Measurements from ENCODE around the gene CHURC1. TPM values are rescaled to one million over a fixed set of nuclear protein-coding genes. Genes with fewer than 3 reads are reported as not detected.
A peak's percentile ranks its signal among the peaks of the same experiment; 100 is the strongest.

Gene CHURC1
- total and polyA plus RNA-seq, 11 donors = 51.0 to 106 (median 72.3) TPM

- Histone ChIP-seq H3K27me3 (no peaks in the 10 kb centered on the region), H3K27ac (peak within 1 kb of the TSS in 3 of 12 donors; percentile 25 to 39 (median 28)), H3K9me3 (no peaks in the 10 kb centered on the region), H3K36me3 (no peaks in the 10 kb centered on the region), H3K4me1 (peaks cover 0 to 22% (median 9%) of the 10 kb centered on the region in 12 donors), H3K4me3 (peak within 1 kb of the TSS; percentile 60 to 89 (median 75))
- no peak for TF ChIP-seq POLR2A (IDR thresholded peaks at IDR 0.05)
- TF ChIP-seq, protein P1, sequence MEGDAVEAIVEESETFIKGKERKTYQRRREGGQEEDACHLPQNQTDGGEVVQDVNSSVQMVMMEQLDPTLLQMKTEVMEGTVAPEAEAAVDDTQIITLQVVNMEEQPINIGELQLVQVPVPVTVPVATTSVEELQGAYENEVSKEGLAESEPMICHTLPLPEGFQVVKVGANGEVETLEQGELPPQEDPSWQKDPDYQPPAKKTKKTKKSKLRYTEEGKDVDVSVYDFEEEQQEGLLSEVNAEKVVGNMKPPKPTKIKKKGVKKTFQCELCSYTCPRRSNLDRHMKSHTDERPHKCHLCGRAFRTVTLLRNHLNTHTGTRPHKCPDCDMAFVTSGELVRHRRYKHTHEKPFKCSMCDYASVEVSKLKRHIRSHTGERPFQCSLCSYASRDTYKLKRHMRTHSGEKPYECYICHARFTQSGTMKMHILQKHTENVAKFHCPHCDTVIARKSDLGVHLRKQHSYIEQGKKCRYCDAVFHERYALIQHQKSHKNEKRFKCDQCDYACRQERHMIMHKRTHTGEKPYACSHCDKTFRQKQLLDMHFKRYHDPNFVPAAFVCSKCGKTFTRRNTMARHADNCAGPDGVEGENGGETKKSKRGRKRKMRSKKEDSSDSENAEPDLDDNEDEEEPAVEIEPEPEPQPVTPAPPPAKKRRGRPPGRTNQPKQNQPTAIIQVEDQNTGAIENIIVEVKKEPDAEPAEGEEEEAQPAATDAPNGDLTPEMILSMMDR (IDR thresholded peaks at IDR 0.05) = peak in 1 of 12 donors; percentile 6
- ATAC-seq (peak; percentile 15 to 81 (median 70)), DNase-seq (peak; percentile 31 to 64 (median 36))
- 1 to 4% (median 2%) methylated on average over 20 to 96 of the region's 96 CpGs for WGBS, 4 donors
- intact Hi-C loops (cut with DNase I) = loop anchor here in 1 of 10 donors (10.0 kb wide), 1 partner anchor 167 kb away; no protein-coding TSS in a partner anchor
Observed at GRCh38 chr14:64971943-64972791, 57.9 kb downstream of the CHURC1 start, which contains the start of gene RAB15. RAB15 (minus strand) TSS chr14:64972336; CDS start chr14:64972076, 260 bp downstream.

DNA sequence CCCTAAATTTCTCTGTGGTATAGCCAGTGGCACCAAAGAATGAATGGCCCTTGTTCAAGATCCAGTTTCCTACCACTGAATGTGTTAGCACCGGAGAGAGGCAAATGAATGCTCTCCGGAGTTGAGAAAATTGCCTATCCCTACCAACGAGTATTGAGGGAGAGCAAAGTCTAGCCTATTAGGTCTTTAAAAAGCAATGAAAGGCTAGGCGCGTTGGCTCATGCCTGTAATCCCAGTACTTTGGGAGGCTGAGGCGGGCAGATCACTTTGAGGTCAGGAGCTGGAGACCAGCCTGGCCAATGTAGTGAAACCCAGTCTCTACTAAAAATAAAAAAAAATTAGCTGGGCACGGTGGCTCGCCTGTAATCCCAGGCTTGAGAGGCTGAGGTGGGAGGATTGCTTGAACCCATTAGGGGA, 58.8 kb downstream of the CHURC1 start:
- TF ChIP-seq POLR2A (IDR thresholded peaks at IDR 0.05) = no peak
- TF ChIP-seq, protein P1 (IDR thresholded peaks at IDR 0.05) = no peak
- H3K9me3 ChIP-seq = no peaks in the 10 kb centered on the region
- 78 to 89% (median 80%) methylated on average over 8 of the region's 8 CpGs for WGBS, 4 donors
- H3K36me3 ChIP-seq = no peaks in the 10 kb centered on the region
- no peak for ATAC-seq
- H3K27me3 ChIP-seq = no peaks in the 10 kb centered on the region
- intact Hi-C loops (cut with DNase I) = loop anchor here in 1 of 10 donors (10.0 kb wide), 1 partner anchor 168 kb away; no protein-coding TSS in a partner anchor
- H3K4me1 ChIP-seq = peaks cover 0 to 22% (median 9%) of the 10 kb centered on the region in 12 donors
- H3K27ac ChIP-seq = no peak overlapping the region
- no peak for DNase-seq
- H3K4me3 ChIP-seq = peak overlapping the region in 2 of 12 donors; percentile 78 to 89

DNA sequence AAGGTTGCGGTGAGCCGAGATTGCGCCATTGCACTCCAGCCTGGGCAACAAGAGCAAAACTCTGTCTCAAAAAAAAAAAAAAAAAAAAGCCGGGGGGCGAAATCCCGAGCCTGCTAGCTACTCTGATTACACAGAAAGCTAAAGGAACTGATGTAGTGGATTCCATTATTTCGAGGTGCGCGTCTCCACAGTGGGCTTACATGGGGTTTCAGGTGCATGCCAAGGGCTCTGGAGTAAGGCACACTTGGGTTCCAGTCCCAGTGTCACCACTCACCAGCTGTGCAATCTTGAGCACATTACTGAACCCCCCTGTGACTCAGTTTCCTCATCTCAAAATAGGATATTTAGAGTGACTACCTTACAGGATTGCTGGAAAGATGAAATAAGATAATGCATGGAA, 59.6 kb downstream of the CHURC1 start:
- intact Hi-C loops (cut with DNase I) = loop anchor here in 1 of 10 donors (10.0 kb wide), 1 partner anchor 169 kb away; no protein-coding TSS in a partner anchor
- TF ChIP-seq, protein P1 (IDR thresholded peaks at IDR 0.05) = no peak
- no peak for TF ChIP-seq POLR2A (IDR thresholded peaks at IDR 0.05)
- no peak overlapping the region for H3K4me3 ChIP-seq
- peaks cover 0 to 22% (median 9%) of the 10 kb centered on the region in 12 donors for H3K4me1 ChIP-seq
- H3K27me3 ChIP-seq = no peaks in the 10 kb centered on the region
- H3K9me3 ChIP-seq = no peaks in the 10 kb centered on the region
- 94 to 97% (median 96%) methylated on average over 9 of the region's 9 CpGs for WGBS, 4 donors
- no peaks in the 10 kb centered on the region for H3K36me3 ChIP-seq
- DNase-seq (no peak), ATAC-seq (no peak)
- no peak overlapping the region for H3K27ac ChIP-seq

DNA sequence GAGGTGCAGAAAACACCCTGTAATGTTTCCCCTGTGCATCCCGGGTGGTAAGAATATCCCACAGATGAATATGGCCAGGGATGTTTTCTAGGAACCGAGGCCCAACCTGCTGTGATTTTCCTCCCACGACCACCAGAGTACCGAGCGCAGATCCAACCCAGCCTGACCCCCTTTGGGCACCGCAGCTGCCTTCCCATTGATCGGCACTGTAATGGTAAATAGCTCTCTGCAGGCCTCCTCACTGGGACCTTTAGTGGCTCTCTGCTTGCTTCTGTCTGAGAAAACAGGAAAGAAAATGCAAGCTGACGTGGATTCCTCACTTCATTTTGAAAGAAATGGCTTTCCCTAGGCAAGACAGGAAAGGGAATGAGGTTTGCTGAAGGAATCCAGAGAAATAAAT, 60.3 kb downstream of the CHURC1 start:
- TF ChIP-seq, protein P1 (IDR thresholded peaks at IDR 0.05) = no peak
- no peak for TF ChIP-seq POLR2A (IDR thresholded peaks at IDR 0.05)
- intact Hi-C loops (cut with DNase I) = loop anchor here in 1 of 10 donors (10.0 kb wide), 1 partner anchor 170 kb away; no protein-coding TSS in a partner anchor
- no peak overlapping the region for H3K4me3 ChIP-seq
- no peak for DNase-seq
- H3K36me3 ChIP-seq = no peaks in the 10 kb centered on the region
- no peak for ATAC-seq
- no peaks in the 10 kb centered on the region for H3K27me3 ChIP-seq
- 59 to 66% (median 64%) methylated on average over 8 of the region's 8 CpGs for WGBS, 4 donors
- H3K4me1 ChIP-seq = peaks cover 0 to 22% (median 9%) of the 10 kb centered on the region in 12 donors
- no peak overlapping the region for H3K27ac ChIP-seq
- H3K9me3 ChIP-seq = no peaks in the 10 kb centered on the region
